Fibroblast of gingiva (primary cell): ENCODE data around the gene LIG3.
"Not testable (repeated sequence)": the region's sequence is repeated elsewhere in the genome, so short reads cannot be mapped to it uniquely, and the experiment has no call there.

ENCODE experiments used
- DNase-seq: peaks from one replicate; pipeline ENCODE4 v3.0.0-alpha.2; 2011; ENCODE audit warnings: low read depth

The LIG3 gene

DNA sequence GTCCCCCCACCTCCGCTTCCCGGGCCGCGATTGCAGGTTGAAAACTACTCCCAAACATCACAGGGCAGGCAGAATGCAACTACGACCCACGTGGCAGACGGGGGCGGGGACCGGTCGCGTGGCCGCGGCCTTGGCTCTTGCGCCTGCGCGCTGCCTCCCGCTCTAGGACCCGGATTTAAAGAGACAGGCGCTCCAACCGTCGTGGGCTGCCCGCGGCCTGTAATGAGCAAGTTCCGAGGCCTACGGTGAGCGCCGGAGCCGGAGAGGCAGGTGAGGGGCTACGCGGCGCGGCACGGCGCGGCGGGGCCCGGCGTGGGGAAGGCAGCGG is at the start of gene LIG3:
Gene LIG3 (plus strand): TSS at position 160 of the 328 bp plus-strand sequence. CDS start 2,494 bp downstream, outside the sequence.
- peak; percentile 91 for DNase-seq

DNA sequence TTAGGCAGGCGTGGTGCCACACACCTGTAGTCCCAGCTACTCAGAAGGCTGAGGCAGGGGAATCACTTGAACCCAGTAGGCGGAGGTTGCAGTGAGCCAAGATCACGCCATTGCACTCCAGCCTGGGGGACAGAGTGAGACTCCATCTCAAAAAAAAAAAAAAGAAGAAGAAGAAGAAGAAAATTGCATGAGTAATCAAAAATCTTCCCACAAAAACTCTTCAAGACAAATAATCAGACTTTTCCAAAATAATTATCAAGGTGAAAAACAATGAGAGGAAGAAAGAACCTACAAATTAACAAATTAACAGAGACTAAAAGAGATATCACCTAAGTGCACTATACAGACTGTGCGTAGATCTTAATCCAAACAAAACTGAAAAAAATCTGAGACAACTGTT is 29.5 kb upstream of the LIG3 start:
- DNase-seq, result not testable (repeated sequence)

DNA sequence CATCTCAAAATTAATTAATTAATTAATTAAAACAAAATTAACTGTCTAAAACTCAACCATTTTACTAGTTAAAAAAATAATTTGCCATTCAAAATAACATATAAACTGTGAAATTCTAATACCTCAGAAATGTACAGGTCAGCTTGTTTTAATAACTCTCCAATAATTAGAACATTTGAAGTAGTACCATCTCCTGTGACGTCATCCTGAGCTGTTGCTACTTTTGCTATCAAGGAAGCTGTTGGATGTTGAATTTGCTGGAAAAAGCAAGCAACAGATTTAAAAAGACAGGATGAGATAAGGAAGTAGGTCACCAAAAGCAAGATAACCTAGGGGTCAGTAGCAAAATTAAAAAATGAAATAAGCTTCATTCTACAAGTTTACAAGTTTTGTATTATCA is 21.9 kb upstream of the LIG3 start:
- DNase-seq, result no peak

DNA sequence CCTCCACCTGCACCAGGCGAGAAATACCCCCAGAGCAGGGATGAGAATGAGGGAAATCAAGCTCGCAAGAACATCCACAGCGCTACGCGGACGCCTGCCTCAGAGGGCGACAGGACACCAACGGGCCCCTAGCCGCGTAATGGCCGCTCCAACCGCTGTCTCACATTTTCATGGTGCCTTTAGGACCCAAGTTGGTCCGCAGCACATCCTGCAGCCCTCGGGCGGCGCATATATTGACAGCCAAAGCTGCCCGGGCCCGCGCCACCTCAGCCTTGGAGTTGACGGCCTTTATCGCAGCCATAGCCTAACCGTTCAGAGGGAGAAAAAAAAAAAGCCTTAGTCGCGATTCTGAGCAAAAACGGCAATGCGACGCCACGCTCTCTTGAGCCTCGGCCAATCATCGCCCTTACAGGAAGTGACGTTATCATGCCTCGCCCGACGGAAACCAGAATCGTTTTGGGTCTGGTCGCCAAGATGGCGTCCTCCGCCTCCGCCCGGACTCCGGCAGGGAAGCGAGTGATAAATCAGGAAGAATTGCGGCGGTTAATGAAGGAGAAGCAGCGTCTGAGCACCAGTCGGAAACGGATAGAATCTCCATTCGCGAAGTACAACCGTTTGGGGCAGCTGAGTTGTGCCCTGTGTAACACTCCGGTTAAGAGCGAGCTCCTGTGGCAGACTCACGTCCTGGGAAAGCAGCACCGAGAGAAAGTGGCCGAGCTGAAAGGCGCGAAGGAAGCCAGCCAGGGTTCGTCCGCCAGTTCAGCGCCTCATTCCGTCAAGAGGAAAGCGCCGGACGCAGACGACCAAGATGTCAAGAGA is 19.0 kb upstream of the LIG3 start, which contains the start of the genes CCT6B and ZNF830:
Gene CCT6B (minus strand): TSS at position 368 of the 819 bp plus-strand sequence. CDS start 67 bp downstream, at position 301.
Gene ZNF830 (plus strand): TSS at position 448 of the 819 bp plus-strand sequence. CDS start 27 bp downstream, at position 475.
- peak; percentile 93 for DNase-seq

DNA sequence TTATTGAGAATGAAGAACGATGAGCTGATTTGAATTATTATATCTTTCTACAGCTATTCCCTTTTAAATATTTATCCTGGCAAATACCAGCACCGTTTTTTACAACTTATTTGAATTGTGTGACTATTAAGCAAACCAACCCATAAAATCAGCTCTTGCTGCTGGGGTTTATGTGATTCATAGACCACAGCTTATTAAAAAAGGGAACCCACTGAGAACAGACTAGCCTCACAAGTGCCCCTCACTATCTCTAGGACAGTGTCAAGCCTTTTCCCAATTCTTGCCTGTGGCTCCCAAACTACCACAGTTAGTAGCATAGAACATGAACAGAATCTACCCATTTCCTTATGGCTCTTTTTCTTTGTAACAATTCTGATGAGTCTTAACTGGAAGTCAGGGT is 6.1 kb upstream of the LIG3 start:
- no peak for DNase-seq

DNA sequence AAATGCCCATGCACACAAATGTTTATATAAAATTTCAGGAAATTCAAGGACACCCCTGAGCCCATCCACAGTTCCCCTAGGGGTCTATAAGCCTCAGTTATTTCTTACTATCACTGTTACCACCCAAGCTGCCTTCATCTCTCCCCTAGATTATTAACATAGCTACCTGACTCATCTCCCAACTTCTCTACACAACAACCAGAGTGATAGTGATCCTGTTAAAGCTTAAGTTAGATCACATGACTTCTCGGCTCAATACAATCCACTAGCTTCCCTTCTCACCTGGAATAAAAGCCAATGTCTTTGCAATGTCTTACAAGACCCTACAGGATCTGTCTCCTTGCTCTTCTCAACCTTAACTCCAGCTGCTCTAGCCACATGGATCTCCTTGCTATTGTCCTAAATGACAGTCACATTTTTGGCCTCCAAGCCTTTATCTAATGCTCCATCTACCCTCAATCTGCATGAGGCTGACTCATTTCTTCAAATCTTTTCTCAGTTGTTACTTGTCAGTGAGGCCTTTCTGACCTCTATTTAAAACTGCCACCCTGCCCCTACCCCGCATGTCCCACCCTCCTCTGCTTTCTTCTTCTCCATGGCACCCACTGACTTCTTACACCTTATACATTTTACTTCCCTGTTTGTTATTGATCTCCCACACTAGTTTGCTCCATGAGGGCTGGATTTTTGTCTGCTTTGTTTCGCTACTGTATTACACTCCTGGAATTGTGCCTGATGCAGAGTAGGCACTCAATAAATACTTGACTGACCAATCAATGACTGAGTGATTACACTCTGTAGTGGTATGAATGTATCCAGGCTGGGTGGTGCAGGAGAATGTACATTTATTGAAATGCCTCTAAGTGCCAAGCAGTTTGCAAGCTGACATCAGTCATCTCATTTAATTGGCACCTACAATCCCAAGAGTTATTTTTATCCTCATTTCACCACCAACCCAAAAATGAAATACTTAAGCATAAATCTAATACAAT is 5.2 kb upstream of the LIG3 start:
- no peak for DNase-seq

DNA sequence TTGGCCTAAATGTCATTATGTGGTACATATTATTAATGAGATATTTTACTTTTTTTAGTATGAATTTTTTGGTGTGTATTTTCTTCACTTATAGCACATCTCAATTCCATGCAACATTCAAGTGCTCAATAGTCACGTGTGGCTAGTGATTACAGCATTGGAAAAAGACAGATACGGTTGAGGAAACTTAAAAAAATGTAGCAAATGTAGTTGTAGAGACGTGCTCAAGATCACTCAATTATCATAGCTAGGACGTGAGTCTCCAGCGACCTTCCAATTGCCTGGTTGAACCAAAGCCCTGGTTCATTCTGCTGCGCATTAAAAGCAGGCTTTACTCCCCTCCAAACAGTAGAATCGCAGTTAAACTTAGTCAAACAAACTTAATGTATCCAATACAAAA is 1.2 kb upstream of the LIG3 start:
- DNase-seq, result no peak

DNA sequence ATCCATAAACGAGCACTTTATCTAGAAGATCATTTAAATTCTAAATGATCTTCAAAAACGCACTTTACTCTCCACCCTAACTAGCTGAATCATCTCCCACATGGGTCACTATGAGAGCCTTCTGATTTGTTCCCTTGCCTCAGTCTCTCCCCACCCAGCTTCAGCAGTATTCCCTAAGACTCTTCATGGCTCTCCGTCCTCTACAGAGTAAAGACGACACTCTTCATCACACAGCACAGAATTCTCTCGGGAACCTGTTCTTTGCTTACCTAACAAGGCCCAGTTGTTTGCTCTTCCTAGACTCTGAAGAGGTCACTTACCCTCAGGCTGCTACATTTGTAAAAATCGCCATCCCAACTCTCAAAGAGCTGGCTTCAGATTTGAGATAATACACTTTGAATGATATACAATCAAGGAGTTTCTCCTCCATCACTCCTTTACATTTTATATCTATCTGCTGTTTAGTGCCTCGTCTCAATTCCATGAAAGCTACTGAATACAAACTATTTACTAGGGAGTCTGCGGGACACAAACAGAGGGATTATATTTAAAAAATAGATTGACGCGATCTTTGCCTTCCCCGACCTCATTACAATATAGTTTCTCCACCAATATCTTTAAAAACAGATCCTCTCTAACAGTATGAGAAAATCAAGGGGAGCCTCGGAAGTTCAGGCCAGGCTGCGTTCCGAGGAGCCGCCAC is 511 bp upstream of the LIG3 start:
- DNase-seq, result no peak

DNA sequence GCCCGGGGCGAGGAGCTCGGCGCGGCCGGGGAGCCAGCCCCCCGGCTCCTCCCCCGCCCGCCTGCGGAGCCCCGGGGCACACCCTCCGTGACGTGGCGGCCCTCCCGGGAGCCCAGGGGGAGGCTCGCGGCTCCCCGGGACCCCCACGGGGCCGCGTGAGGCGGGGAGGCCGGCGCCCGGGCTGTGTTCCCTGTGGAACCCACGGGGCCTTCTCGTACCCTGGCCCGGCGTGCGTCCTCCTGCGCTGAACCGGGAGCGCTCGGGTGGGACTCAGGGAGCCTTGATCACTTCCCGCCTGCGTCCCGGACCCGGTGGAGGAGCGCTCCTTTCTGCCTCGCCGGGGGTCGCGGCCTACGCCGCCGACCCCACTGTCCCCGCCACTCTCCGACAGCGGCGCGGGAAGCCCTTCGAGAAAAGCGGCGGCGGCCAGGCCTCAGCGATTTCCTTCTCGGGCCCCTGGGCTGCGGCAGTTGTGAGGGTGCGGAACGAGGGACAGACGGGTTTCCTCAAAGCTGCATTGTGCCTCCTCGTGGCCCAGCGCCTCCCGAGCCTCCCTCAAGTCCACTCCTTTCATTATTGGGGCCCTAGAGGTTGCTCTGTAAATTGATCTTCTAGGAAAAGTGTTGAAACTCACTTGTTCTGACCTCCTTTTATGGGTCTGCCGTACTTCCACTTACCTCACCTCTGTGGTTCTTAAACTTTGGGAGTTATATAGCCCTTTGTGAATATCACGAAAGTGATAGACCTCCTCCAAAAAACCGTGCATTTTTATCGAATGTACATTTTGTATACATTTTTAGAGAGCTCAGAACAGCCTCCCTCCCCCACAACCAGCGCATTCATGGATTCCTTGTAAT is 597 bp downstream of the LIG3 start:
- peak; percentile 91 for DNase-seq

DNA sequence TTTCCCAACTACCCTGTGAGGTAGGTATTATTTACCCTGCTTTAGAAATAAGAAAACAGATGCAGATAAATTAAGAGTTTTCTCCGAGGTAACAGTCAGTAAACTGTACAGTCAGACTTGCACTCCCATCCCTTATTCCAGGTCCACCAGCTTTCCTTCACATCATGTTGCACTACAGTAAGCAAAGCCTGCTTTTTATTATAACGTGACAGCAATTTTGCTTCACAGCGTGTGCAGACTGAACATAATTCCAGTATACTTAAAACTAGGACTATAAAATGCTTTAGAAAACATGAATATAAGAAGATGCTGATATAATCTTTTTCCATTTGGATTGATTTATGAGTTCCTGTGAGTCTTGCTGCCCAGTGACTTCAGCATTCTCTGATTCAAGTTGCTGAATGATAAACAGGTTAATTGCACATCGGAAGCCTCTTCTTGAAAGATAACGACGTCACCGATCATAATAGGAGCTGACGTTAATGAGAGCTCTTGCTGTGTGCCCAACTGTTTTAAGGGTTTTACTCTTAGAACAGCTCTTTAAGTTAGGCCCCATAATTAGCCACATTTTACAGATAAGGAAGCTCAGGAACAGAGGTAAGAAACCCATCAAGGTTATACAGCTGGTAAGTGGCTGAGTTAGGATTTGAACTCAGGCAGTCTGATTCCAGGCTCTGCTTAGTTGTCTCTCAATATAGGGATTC is 1.4 kb downstream of the LIG3 start:
- no peak for DNase-seq

DNA sequence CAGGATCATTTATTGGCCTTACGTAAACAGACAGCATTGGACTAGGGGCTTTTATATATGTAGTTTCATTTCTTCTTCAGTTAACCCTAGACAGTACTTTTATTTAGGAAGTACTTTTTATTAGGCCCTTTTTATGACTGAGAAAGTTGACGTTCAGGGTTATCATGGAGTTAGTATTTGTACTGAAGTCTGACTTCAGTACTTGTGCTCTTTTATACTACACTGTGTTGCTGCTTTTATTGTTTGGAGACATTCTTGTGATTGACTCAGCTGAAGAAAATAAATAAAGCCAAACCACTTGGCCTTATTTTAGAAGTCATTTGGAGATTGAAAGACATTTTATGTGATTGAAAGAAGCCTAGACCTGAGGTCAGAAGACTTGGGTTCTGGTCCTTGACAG is 6.9 kb downstream of the LIG3 start:
- no peak for DNase-seq

DNA sequence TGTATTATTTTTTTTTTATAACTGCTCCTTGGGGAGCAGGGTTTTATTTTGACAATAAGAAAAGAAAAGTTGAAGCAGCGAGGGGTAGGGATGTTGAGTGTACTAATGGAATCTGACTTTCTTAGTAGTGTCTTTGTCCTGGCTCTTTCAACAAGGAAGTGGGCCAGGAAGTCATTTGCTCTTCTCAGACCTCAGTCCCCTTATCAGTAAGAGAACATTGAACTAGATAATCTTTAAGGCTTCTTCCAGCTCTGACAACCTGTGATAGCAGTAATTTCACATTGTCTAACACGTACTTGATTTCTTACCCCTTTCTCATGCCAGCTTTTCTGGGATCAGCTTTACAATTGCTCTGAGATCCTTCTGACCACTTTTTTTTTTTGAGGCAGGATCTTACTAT is 8.3 kb downstream of the LIG3 start:
- DNase-seq, result no peak

DNA sequence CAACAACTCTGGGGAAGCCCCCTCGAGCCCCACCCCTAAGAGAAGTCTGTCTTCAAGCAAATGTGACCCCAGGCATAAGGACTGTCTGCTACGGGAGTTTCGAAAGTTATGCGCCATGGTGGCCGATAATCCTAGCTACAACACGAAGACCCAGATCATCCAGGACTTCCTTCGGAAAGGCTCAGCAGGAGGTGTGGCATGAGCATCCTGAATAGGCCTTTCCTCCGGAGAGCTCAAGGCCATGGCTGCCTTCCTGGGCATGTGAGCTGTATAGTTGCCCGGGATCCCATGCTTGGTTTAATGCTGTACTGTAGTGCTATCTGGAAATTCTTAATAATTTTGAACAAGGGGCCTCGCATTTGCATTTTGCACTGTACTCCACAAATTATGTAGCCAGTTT is 9.2 kb downstream of the LIG3 start:
- DNase-seq, result no peak

DNA sequence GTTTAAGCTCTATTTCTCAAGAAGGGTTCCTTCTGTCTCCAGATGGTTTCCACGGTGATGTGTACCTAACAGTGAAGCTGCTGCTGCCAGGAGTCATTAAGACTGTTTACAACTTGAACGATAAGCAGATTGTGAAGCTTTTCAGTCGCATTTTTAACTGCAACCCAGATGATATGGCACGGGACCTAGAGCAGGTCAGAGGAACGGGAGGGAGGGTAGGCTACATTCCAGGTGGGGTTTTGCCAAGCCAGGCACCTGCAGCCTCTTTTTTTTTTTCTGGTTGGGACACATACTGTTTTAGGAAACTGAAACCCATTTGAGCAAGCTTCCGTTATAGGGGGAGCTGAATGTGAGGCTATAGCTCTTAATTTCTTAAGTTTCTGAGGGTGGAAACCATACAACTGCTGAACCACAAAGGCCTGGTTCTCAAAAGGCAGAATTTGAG is 10.6 kb downstream of the LIG3 start:
- peak; percentile 32 for DNase-seq

DNA sequence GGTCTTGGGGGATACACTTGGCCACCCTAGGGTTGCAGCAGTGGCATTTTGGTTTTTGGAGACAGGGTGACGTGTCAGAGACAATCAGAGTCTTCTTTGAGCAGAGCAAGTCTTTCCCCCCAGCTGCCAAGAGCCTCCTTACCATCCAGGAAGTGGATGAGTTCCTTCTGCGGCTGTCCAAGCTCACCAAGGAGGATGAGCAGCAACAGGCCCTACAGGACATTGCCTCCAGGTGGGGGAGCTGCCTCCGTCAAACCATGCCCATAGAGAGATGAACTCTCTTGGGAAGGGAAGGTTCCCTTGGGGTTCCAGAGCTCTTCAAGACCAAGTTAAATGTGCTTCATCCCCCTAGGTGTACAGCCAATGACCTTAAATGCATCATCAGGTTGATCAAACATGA is 11.3 kb downstream of the LIG3 start:
- no peak for DNase-seq

DNA sequence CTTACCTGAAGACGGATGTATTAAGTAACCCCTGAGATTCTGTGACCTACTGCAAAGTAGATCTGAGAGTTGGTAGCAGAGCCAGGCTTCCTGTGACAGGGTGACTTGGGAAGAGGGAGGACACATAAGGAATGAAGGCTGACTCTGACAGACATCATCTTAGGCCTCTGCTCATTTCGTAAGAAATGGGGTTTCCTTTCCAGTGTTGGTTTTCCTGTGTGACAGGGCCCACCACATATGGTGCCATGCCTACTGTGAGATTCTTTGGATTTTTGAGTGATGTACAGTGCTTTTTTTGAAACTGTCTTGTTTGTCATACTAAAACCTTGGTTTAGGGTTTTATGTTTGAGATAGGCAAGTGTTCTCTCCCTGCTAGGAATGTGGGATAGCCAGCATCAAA is 12.7 kb downstream of the LIG3 start:
- DNase-seq, result no peak

DNA sequence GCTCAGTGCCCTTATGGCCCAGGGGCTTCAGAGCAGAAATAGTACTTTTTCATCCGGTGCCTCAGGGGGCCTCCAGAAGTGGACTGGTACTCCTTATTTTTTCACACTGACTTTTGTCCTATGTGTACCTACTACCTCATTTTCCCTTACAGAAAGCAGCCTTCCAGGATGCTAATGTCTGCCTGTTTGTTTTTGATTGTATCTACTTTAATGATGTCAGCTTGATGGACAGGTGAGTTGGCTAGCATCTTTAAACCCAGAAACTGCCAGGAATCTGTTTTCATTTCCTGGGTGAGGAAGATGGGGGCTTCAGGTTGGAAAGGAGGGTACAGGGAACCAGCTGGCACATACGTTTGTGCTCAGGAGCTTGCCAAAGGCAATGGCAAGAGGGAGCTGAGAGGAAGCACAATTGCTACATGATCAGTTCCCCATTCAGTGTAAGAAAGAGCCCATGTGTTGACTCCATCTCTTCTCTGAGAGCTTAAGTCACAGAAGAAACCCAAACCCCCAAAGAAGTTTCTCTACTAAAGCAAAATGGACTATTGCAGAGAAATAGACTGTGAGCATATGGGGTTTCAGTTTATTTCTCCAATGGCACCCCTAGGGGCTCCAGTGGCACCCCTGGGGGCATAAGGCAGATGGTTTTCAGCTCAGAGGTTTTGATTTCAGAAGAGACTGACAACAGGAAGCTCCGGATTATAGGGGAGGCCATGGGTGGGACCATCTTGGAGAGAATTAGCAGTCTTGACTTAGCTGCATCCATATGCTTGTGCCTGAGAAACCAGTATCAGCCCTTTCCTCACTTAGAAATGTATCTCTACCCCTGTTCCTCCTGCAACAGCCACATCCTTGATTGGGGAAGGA is 16.3 kb downstream of the LIG3 start:
- no peak for DNase-seq

DNA sequence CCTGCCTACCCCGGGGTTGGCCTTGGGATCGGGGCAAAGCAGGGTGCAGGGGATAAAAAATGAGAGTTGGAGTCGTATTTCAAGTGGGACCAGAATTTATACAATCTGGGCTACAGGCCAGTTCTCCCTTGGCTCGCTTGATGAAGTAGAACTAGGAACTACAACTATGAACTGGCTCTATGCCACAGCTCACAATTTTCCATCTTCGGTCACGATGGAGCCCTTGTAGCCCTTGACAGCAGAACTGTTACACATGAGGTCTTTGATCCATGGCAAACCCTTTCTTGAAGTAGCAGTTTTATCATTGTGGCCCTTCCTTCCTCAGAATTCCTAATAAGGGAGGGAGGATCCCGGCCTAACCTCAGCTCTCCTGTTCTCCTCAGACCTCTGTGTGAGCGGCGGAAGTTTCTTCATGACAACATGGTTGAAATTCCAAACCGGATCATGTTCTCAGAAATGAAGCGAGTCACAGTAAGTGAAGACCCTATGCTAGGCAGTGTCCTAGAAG is 17.1 kb downstream of the LIG3 start:
- peak; percentile 76 for DNase-seq

DNA sequence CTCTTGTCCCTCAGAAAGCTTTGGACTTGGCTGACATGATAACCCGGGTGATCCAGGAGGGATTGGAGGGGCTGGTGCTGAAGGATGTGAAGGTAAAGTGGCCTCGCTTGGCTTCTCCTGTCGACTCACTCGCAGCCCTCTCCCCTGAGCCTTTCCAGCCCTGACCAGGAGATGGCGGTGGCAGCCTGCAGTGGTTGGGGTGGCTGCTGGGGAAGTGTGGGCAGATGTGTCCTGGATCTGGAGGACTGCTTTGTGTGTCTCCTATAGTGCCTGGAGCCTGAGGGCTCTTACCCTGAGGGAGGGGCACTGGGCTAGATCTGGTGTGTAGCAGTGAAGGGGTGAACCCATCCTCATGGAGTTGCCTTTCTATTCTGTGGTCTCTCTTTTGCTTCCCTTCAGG is 17.9 kb downstream of the LIG3 start:
- DNase-seq, result peak; percentile 62
